ENCODE data around the gene SAMD5.
A peak's percentile ranks its signal among the peaks of the same experiment; 100 is the strongest.

Gene SAMD5

GRCh38 chr6:147566244-147566898 is 57.9 kb downstream of the SAMD5 start:
- DNase-seq (ENCODE audit: low read depth), result no peak

GRCh38 chr6:147567141-147567805 is 58.8 kb downstream of the SAMD5 start:
- DNase-seq (ENCODE audit: low read depth), result no peak

GRCh38 chr6:147569788-147570187 is 61.3 kb downstream of the SAMD5 start:
- DNase-seq (ENCODE audit: low read depth), result no peak

- no peak for DNase-seq (ENCODE audit: low read depth)
Measured at GRCh38 chr6:147570681-147571080, 62.2 kb downstream of the SAMD5 start.

- no peak for DNase-seq (ENCODE audit: low read depth)
Measured at GRCh38 chr6:147577488-147577887, 69.0 kb downstream of the SAMD5 start.

- no peak for DNase-seq (ENCODE audit: low read depth)
Measured at GRCh38 chr6:147578159-147578558, 69.7 kb downstream of the SAMD5 start.

GRCh38 chr6:147578883-147579282 is 70.4 kb downstream of the SAMD5 start:
- DNase-seq (ENCODE audit: low read depth), result no peak

GRCh38 chr6:147579667-147580066 is 71.2 kb downstream of the SAMD5 start:
- DNase-seq (ENCODE audit: low read depth), result peak; percentile 27

GRCh38 chr6:147582991-147583390 is 74.5 kb downstream of the SAMD5 start:
- no peak for DNase-seq (ENCODE audit: low read depth)

- no peak for DNase-seq (ENCODE audit: low read depth)
Measured at GRCh38 chr6:147585256-147585655, 76.8 kb downstream of the SAMD5 start.

GRCh38 chr6:147586044-147586443 is 77.6 kb downstream of the SAMD5 start:
- peak; percentile 54 for DNase-seq (ENCODE audit: low read depth)

GRCh38 chr6:147587907-147588306 is 79.4 kb downstream of the SAMD5 start:
- DNase-seq (ENCODE audit: low read depth), result no peak

- DNase-seq (ENCODE audit: low read depth), result no peak
Measured at GRCh38 chr6:147588469-147588868, 80.0 kb downstream of the SAMD5 start.

GRCh38 chr6:147589739-147590250 is 81.3 kb downstream of the SAMD5 start:
- DNase-seq (ENCODE audit: low read depth), result no peak

- no peak for DNase-seq (ENCODE audit: low read depth)
Measured at GRCh38 chr6:147595961-147596360, 87.5 kb downstream of the SAMD5 start.

GRCh38 chr6:147603392-147604081 is 95.0 kb downstream of the SAMD5 start:
- DNase-seq (ENCODE audit: low read depth), result peak; percentile 34

GRCh38 chr6:147604373-147604772 is 95.9 kb downstream of the SAMD5 start:
- no peak for DNase-seq (ENCODE audit: low read depth)

- no peak for DNase-seq (ENCODE audit: low read depth)
Measured at GRCh38 chr6:147611992-147612391, 103.5 kb downstream of the SAMD5 start.

GRCh38 chr6:147614501-147614900 is 106.0 kb downstream of the SAMD5 start:
- peak; percentile 55 for DNase-seq (ENCODE audit: low read depth)

GRCh38 chr6:147615659-147616456 is 107.4 kb downstream of the SAMD5 start:
- peak; percentile 66 for DNase-seq (ENCODE audit: low read depth)

GRCh38 chr6:147617366-147617765 is 108.9 kb downstream of the SAMD5 start:
- no peak for DNase-seq (ENCODE audit: low read depth)

GRCh38 chr6:147618457-147618856 is 110.0 kb downstream of the SAMD5 start:
- DNase-seq (ENCODE audit: low read depth), result no peak
